Liver (tissue), 3 donors: ENCODE measurements around the gene SGPL1.

Experiments
- CTCF ChIP-seq: fragments of 150-350 bp; IDR thresholded peaks from 2 replicates; pipeline ENCODE4 v1.5.1; 2017; ENCODE audit warnings: improper control_type of control experiment, low read depth, low read length; ENCODE audit not compliant: missing input control
- EGR1 ChIP-seq, 2 donors: IDR thresholded peaks; 2 replicates each; pipeline ENCODE4 v1.6.1; 2016 to 2018; ENCODE audit warnings: antibody characterized with exemption in 2 of 2, low read depth in 2 of 2
- FOXA1 ChIP-seq: IDR thresholded peaks from 2 replicates; pipeline ENCODE4 v1.6.1; 2016; ENCODE audit warnings: antibody characterized with exemption
- GABPA ChIP-seq, 2 donors: IDR thresholded peaks in 1 of 2; conservative IDR thresholded peaks in 1 of 2; 2 replicates each; pipeline ENCODE4 v1.6.1; 2016; ENCODE audit warnings: antibody characterized with exemption in 2 of 2, mild to moderate bottlenecking in 1 of 2, moderate library complexity in 1 of 2
- HNF4G ChIP-seq: IDR thresholded peaks from 2 replicates; pipeline ENCODE4 v1.6.1; 2016; ENCODE audit warnings: antibody characterized with exemption
- JUND ChIP-seq, 2 donors: IDR thresholded peaks; 2 replicates each; pipeline ENCODE4 v1.6.1; 2016; ENCODE audit warnings: antibody characterized with exemption in 2 of 2
- NR2F2 ChIP-seq: IDR thresholded peaks from 2 replicates; pipeline ENCODE4 v1.6.1; 2016; ENCODE audit warnings: antibody characterized with exemption
- RAD21 ChIP-seq, 2 donors: IDR thresholded peaks; 2 replicates each; pipeline ENCODE4 v1.6.1; 2016; ENCODE audit warnings: antibody characterized with exemption in 2 of 2, mild to moderate bottlenecking in 2 of 2
- SP1 ChIP-seq: IDR thresholded peaks from 2 replicates; pipeline ENCODE4 v1.6.1; 2018; ENCODE audit warnings: antibody characterized with exemption, mild to moderate bottlenecking
- TAF1 ChIP-seq: conservative IDR thresholded peaks from 2 replicates; pipeline ENCODE4 v1.6.1; 2016; ENCODE audit warnings: antibody characterized with exemption, mild to moderate bottlenecking
- YY1 ChIP-seq: IDR thresholded peaks from 2 replicates; pipeline ENCODE4 v1.6.1; 2016; ENCODE audit warnings: antibody characterized with exemption, mild to moderate bottlenecking
- TF ChIP-seq, protein P1 (sequence below): IDR thresholded peaks from 2 replicates; pipeline ENCODE4 v1.6.1; 2016; ENCODE audit warnings: antibody characterized with exemption, mild to moderate bottlenecking
- TF ChIP-seq, protein P2 (sequence below): IDR thresholded peaks from 2 replicates; pipeline ENCODE4 v1.6.1; 2016; ENCODE audit warnings: antibody characterized with exemption
- TF ChIP-seq, protein P3 (sequence below): IDR thresholded peaks from 2 replicates; pipeline ENCODE4 v1.6.1; 2016; ENCODE audit warnings: antibody characterized with exemption
- donor health status: healthy.
- donor health status: healthy.

- TF ChIP-seq CTCF = no peak
- no peak for TF ChIP-seq JUND (IDR thresholded peaks at IDR 0.05)
- no peak for TF ChIP-seq SP1
- TF ChIP-seq, protein P1, sequence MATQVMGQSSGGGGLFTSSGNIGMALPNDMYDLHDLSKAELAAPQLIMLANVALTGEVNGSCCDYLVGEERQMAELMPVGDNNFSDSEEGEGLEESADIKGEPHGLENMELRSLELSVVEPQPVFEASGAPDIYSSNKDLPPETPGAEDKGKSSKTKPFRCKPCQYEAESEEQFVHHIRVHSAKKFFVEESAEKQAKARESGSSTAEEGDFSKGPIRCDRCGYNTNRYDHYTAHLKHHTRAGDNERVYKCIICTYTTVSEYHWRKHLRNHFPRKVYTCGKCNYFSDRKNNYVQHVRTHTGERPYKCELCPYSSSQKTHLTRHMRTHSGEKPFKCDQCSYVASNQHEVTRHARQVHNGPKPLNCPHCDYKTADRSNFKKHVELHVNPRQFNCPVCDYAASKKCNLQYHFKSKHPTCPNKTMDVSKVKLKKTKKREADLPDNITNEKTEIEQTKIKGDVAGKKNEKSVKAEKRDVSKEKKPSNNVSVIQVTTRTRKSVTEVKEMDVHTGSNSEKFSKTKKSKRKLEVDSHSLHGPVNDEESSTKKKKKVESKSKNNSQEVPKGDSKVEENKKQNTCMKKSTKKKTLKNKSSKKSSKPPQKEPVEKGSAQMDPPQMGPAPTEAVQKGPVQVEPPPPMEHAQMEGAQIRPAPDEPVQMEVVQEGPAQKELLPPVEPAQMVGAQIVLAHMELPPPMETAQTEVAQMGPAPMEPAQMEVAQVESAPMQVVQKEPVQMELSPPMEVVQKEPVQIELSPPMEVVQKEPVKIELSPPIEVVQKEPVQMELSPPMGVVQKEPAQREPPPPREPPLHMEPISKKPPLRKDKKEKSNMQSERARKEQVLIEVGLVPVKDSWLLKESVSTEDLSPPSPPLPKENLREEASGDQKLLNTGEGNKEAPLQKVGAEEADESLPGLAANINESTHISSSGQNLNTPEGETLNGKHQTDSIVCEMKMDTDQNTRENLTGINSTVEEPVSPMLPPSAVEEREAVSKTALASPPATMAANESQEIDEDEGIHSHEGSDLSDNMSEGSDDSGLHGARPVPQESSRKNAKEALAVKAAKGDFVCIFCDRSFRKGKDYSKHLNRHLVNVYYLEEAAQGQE = no peak
- no peak for TF ChIP-seq GABPA (IDR thresholded peaks at IDR 0.05 in 1 of 2, conservative IDR thresholded peaks at IDR 0.05 in 1 of 2)
- TF ChIP-seq, protein P2, sequence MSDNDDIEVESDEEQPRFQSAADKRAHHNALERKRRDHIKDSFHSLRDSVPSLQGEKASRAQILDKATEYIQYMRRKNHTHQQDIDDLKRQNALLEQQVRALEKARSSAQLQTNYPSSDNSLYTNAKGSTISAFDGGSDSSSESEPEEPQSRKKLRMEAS = no peak
- no peak for TF ChIP-seq NR2F2
- TF ChIP-seq EGR1 (IDR thresholded peaks at IDR 0.05; ENCODE audit: low read depth in 2 of 2) = no peak
- TF ChIP-seq YY1 = no peak
- no peak for TF ChIP-seq FOXA1
- TF ChIP-seq RAD21 (IDR thresholded peaks at IDR 0.05) = no peak
- TF ChIP-seq, protein P3, sequence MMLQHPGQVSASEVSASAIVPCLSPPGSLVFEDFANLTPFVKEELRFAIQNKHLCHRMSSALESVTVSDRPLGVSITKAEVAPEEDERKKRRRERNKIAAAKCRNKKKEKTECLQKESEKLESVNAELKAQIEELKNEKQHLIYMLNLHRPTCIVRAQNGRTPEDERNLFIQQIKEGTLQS = no peak
- no peak for TF ChIP-seq TAF1
- TF ChIP-seq HNF4G = no peak
These were observed 17.2 kb downstream of the SGPL1 start for GRCh38 chr10:70832852-70833528.
